Gastroesophageal sphincter (tissue), 4 donors: Measurements from ENCODE around the gene HEATR3. TPM values are rescaled to one million over a fixed set of nuclear protein-coding genes. Genes with fewer than 3 reads are reported as not detected.
A peak's percentile ranks its signal among the peaks of the same experiment; 100 is the strongest.

ENCODE experiments used
- ATAC-seq: fragments of 150-250 bp; one replicate; pipeline ENCODE4 v1.9.1; 2016; ENCODE audit warnings: mild to moderate bottlenecking, moderate library complexity
- H3K27ac ChIP-seq, 4 donors: fragments of 200-600 bp; sonication (generic) in 3 of 4; 1 replicate in 3 of 4; 2 replicates in 1 of 4; pipeline ENCODE4 v1.5.1; 2016 to 2019
- H3K27me3 ChIP-seq: fragments of 200-600 bp; sonication (generic); one replicate; pipeline ENCODE4 v1.5.1; 2019
- H3K36me3 ChIP-seq, 2 donors: fragments of 200-600 bp; sonication (generic); one replicate each; pipeline ENCODE4 v1.5.1; 2019; ENCODE audit warnings: control low read depth in 1 of 2
- H3K4me1 ChIP-seq, 3 donors: fragments of 200-600 bp; sonication (generic); 1 replicate in 2 of 3; 2 replicates in 1 of 3; pipeline ENCODE4 v1.5.1; 2016 to 2019; ENCODE audit warnings: control low read depth in 2 of 3
- H3K4me3 ChIP-seq, 2 donors: fragments of 200-600 bp; sonication (generic); one replicate each; pipeline ENCODE4 v1.5.1; 2019; ENCODE audit warnings: mild to moderate bottlenecking in 1 of 2, moderate library complexity in 1 of 2
- H3K9me3 ChIP-seq, 3 donors: fragments of 200-600 bp; sonication (generic); one replicate each; pipeline ENCODE4 v1.5.1; 2017 to 2019; ENCODE audit warnings: control low read depth in 2 of 3
- EP300 ChIP-seq: sonication (generic); formaldehyde crosslinking; IDR thresholded peaks from one replicate; pipeline ENCODE4 v1.6.1; 2017; ENCODE audit warnings: antibody characterized with exemption, mild to moderate bottlenecking
- POLR2A ChIP-seq, 2 donors: fragments of 450-650 bp; IDR thresholded peaks; one replicate each; pipeline ENCODE4 v1.6.1; 2017; ENCODE audit warnings: antibody characterized with exemption in 2 of 2, mild to moderate bottlenecking in 2 of 2, moderate library complexity in 1 of 2
- POLR2AphosphoS5 ChIP-seq: sonication (generic); formaldehyde crosslinking; IDR thresholded peaks from one replicate; pipeline ENCODE4 v1.6.1; 2017; ENCODE audit warnings: antibody characterized with exemption
- WGBS, 2 donors: methylation state at CpG; one replicate each; pipeline ENCODE4 v1.1.5; 2018; ENCODE audit warnings: low coverage in 1 of 2; 5-methylcytosine and 5-hydroxymethylcytosine counted together
- total RNA-seq, 4 donors: library from RNA; depleted of rRNA; stranded (reverse); fragments of >200 nt; gene quantifications; one replicate each; pipeline ENCODE4 v1.1.0, GENCODE V29; 2016
- TF ChIP-seq, protein P1 (sequence below), 4 experiments: fragments of 200-600 bp in 2 of 4; fragments of 450-650 bp in 2 of 4; sonication (generic) in 1 of 4; IDR thresholded peaks; one replicate each; pipeline ENCODE4 v1.5.1; 2017 to 2019; ENCODE audit warnings: antibody characterized with exemption in 4 of 4, mild to moderate bottlenecking in 2 of 4, moderate library complexity in 2 of 4

Gene HEATR3, protein sequence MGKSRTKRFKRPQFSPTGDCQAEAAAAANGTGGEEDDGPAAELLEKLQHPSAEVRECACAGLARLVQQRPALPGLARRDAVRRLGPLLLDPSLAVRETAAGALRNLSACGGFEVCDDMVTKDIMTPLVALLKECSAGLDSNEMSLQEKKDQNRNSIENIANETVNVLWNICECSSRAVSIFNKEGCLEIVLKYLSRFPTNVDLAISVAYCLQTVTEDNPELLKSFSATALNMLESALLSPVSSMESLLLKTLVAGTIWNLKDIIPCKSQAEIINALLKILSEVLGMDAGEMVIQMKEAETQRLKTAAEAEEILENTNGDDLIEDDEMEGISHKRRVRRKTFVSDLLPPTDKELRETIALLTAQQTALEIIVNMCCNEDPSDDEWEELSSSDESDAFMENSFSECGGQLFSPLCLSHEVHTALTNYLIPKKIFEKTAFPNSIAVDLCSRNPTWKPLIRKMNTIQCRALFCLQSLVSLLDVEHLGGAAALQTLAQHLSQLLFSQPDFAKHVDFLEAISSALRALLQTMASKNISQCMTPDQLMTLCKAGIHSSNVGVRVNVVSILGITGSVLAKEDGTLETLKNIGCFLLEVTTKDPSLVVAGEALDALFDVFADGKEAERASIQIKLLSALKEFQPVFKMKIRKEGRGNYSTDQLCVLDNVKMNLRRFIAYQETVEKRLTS
- 10 to 100 TPM; 11.2 to 27.4 (median 13.5) TPM for total RNA-seq

DNA sequence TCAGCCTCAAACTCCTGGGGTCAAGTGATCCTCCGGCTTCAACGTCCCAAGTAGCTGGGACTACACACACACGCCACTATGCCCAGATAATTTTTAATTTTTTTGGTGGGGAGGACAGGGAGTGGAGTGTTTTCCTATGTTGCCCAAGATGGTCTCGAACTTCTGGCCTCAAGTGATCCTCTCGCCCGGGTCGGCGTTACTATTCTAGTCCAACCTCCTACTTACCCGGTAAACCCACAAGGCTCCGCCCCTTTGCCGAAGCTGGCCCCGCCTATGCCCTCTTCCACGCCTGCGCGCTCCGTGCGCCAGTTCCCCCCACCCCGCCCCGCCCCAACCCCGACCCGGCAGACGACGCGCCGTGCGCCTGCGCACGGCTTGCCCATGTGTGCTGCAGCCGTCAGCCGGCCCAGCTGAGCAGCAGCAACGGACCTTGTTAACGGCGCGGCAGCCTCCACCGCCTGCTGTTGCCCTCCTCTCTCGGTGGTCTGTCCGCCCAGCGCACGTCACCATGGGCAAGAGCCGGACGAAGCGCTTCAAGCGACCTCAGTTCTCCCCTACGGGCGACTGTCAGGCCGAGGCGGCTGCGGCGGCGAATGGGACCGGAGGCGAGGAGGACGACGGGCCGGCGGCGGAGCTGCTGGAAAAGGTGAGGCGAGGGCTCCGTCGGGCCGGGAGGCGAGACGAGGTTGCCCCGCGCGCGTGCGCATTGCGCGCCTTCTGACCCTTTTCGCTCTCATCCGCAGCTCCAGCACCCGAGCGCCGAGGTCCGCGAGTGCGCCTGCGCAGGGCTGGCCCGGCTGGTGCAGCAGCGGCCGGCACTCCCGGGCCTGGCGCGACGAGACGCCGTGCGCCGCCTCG is at the start of gene HEATR3:
Gene HEATR3 (plus strand): TSS at position 347 of the 858 bp plus-strand sequence. CDS start 162 bp downstream, at position 509.
- peak within 1 kb of the TSS; percentile 60 to 84 for H3K4me3 ChIP-seq
- H3K9me3 ChIP-seq = no peaks in the 10 kb centered on the region
- peak; percentile 94 for ATAC-seq
- WGBS, 2 donors = 6 to 17% methylated on average over 6 to 7 of the region's 91 CpGs
- H3K36me3 ChIP-seq = peaks cover 0 to 17% of the 10 kb centered on the region in 2 donors
- H3K27me3 ChIP-seq = no peaks in the 10 kb centered on the region
- peaks cover 6 to 34% (median 7%) of the 10 kb centered on the region in 3 donors for H3K4me1 ChIP-seq
- TF ChIP-seq POLR2A (IDR thresholded peaks at IDR 0.05) (peak; percentile 44 to 49), POLR2AphosphoS5 (peak; percentile 70), EP300 (no peak)
- TF ChIP-seq, protein P1, sequence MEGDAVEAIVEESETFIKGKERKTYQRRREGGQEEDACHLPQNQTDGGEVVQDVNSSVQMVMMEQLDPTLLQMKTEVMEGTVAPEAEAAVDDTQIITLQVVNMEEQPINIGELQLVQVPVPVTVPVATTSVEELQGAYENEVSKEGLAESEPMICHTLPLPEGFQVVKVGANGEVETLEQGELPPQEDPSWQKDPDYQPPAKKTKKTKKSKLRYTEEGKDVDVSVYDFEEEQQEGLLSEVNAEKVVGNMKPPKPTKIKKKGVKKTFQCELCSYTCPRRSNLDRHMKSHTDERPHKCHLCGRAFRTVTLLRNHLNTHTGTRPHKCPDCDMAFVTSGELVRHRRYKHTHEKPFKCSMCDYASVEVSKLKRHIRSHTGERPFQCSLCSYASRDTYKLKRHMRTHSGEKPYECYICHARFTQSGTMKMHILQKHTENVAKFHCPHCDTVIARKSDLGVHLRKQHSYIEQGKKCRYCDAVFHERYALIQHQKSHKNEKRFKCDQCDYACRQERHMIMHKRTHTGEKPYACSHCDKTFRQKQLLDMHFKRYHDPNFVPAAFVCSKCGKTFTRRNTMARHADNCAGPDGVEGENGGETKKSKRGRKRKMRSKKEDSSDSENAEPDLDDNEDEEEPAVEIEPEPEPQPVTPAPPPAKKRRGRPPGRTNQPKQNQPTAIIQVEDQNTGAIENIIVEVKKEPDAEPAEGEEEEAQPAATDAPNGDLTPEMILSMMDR (IDR thresholded peaks at IDR 0.05) = peak in 1 of 4 experiments; percentile 43
- peak within 1 kb of the TSS; percentile 71 to 98 (median 96) for H3K27ac ChIP-seq

DNA sequence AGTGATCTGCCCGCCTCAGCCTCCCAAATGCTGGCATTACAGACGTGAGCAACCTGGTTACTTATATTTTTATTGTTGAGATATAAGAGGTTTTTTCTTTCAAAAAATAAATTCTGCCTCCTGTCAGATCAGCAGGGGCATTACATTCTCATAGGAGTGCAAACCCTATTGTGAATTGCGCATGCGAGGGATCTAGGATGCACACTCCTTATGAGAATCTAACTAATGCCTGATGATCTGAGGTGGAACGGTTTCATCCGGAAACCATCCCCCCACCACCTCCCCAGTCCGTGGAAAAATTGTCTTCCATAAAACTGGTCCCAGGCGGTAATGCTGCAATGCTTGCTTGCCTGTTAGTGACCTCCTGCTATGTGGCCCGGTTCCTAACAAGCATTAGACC is 48.2 kb upstream of the HEATR3 start:
- no peak overlapping the region for H3K27ac ChIP-seq
- no peaks in the 10 kb centered on the region for H3K36me3 ChIP-seq
- WGBS, 2 donors = 80 to 82% methylated on average over 4 to 9 of the region's 9 CpGs
- no peaks in the 10 kb centered on the region for H3K9me3 ChIP-seq
- no peaks in the 10 kb centered on the region for H3K4me1 ChIP-seq
- TF ChIP-seq POLR2AphosphoS5 (no peak), POLR2A (IDR thresholded peaks at IDR 0.05) (no peak), EP300 (no peak)
- TF ChIP-seq, protein P1 (IDR thresholded peaks at IDR 0.05) = no peak
- H3K4me3 ChIP-seq = no peak overlapping the region
- no peak for ATAC-seq
- H3K27me3 ChIP-seq = peaks cover 6% of the 10 kb centered on the region

DNA sequence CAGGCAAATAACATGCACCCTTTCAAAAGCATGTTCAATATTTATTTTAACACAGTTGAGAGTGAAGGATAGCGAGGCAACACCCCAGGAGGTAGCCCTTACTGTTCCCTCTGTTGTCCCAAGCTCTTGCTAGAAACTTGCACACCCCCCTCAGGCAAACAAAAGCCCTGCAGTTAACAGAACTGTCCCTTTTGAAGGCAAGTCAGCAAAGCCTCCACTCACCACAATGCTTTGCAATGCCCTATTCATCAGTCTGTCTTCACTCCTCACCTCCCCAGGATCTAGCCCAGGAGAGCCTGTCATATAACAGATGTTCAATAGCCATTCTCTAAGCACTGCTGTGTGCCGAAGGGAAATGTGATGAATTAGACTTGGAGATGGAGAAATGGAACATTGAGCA is 44.2 kb upstream of the HEATR3 start:
- H3K4me3 ChIP-seq = no peak overlapping the region
- H3K27me3 ChIP-seq = peaks cover 6% of the 10 kb centered on the region
- no peak overlapping the region for H3K27ac ChIP-seq
- H3K4me1 ChIP-seq = peaks cover 0 to 14% (median 4%) of the 10 kb centered on the region in 3 donors
- H3K36me3 ChIP-seq = no peaks in the 10 kb centered on the region
- no peak for TF ChIP-seq EP300
- TF ChIP-seq, protein P1 (IDR thresholded peaks at IDR 0.05) = no peak
- TF ChIP-seq POLR2A (IDR thresholded peaks at IDR 0.05) = no peak
- TF ChIP-seq POLR2AphosphoS5 = no peak
- no peaks in the 10 kb centered on the region for H3K9me3 ChIP-seq
- 0 to 23% methylated on average over 1 to 2 of the region's 2 CpGs for WGBS, 2 donors
- no peak for ATAC-seq

DNA sequence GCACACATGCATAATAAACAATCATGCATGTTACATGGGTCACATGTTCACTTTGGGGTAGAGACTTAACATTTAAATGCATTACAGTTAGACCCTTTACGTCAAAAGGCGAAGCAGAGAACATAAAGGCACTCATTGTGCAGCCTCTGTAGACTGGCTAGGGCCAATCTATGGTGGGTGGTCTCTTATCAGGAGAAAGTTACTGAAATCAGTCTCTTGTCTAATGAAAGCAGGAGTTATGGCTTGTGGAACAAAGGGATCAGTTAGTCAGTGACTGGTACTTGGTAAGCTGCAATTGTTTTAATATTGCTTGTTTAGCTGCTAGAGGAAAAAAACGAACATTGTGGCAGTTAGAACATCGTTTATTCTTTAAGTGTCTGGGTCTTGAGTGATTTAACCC is 42.1 kb upstream of the HEATR3 start:
- Histone ChIP-seq H3K27ac (no peak overlapping the region), H3K27me3 (no peaks in the 10 kb centered on the region), H3K4me1 (peaks cover 0 to 32% (median 5%) of the 10 kb centered on the region in 3 donors), H3K36me3 (no peaks in the 10 kb centered on the region), H3K4me3 (no peak overlapping the region), H3K9me3 (no peaks in the 10 kb centered on the region)
- WGBS, 2 donors = 41 to 43% methylated on average over 3 to 4 of the region's 4 CpGs
- ATAC-seq = no peak
- TF ChIP-seq, protein P1 (IDR thresholded peaks at IDR 0.05) = no peak
- TF ChIP-seq POLR2AphosphoS5 (no peak), POLR2A (IDR thresholded peaks at IDR 0.05) (no peak), EP300 (no peak)
